SH-SY5Y (cell line): ENCODE results near the gene LCP2.

Source experiments
- GATA2 ChIP-seq: IDR thresholded peaks from 2 replicates; pipeline ENCODE4 v1.6.1; 2011; ENCODE audit warnings: mild to moderate bottlenecking, low read depth, low read length
- GATA3 ChIP-seq: IDR thresholded peaks from 2 replicates; pipeline ENCODE4 v1.6.1; 2011; ENCODE audit warnings: low read depth, mild to moderate bottlenecking, low read length, moderate library complexity

LCP2 gene

GRCh38 chr5:170294556-170294955 is 3.0 kb downstream of the LCP2 start:
- TF ChIP-seq GATA3 (no peak), GATA2 (no peak)

- no peak for TF ChIP-seq GATA2
- no peak for TF ChIP-seq GATA3
Observed at GRCh38 chr5:170294057-170294456, 3.5 kb downstream of the LCP2 start.

- TF ChIP-seq GATA2 = no peak
- TF ChIP-seq GATA3 = no peak
Observed at GRCh38 chr5:170293273-170293672, 4.3 kb downstream of the LCP2 start.

- no peak for TF ChIP-seq GATA2
- TF ChIP-seq GATA3 = no peak
Observed at GRCh38 chr5:170292179-170293104, 5.1 kb downstream of the LCP2 start.

GRCh38 chr5:170290498-170290897 is 7.1 kb downstream of the LCP2 start:
- TF ChIP-seq GATA3 (no peak), GATA2 (no peak)

- TF ChIP-seq GATA2 (no peak), GATA3 (no peak)
Observed at GRCh38 chr5:170289764-170290163, 7.8 kb downstream of the LCP2 start.

- TF ChIP-seq GATA3 (no peak), GATA2 (no peak)
Observed at GRCh38 chr5:170289121-170289520, 8.5 kb downstream of the LCP2 start.

GRCh38 chr5:170288551-170288950 is 9.0 kb downstream of the LCP2 start:
- TF ChIP-seq GATA2 (no peak), GATA3 (no peak)

- TF ChIP-seq GATA3 (no peak), GATA2 (no peak)
Observed at GRCh38 chr5:170288151-170288550, 9.4 kb downstream of the LCP2 start.

- TF ChIP-seq GATA3 (no peak), GATA2 (no peak)
Observed at GRCh38 chr5:170287532-170287931, 10.0 kb downstream of the LCP2 start.

GRCh38 chr5:170286386-170286925 is 11.1 kb downstream of the LCP2 start:
- TF ChIP-seq GATA2 (no peak), GATA3 (no peak)

GRCh38 chr5:170285181-170285580 is 12.4 kb downstream of the LCP2 start:
- no peak for TF ChIP-seq GATA3
- TF ChIP-seq GATA2 = no peak

- TF ChIP-seq GATA3 (no peak), GATA2 (no peak)
Observed at GRCh38 chr5:170284231-170284630, 13.3 kb downstream of the LCP2 start.

GRCh38 chr5:170283296-170283695 is 14.3 kb downstream of the LCP2 start:
- TF ChIP-seq GATA3 (no peak), GATA2 (no peak)

- TF ChIP-seq GATA3 = no peak
- no peak for TF ChIP-seq GATA2
Observed at GRCh38 chr5:170280011-170280493, 17.5 kb downstream of the LCP2 start.
